Body of pancreas (tissue), 4 donors: ENCODE results near the gene RNF224. TPM values are rescaled to one million over a fixed set of nuclear protein-coding genes. Genes with fewer than 3 reads are reported as not detected.
A peak's percentile ranks its signal among the peaks of the same experiment; 100 is the strongest.
"Not testable (repeated sequence)": the region's sequence is repeated elsewhere in the genome, so short reads cannot be mapped to it uniquely, and the experiment has no call there.

Source experiments
- ATAC-seq: fragments of 150-250 bp; one replicate; pipeline ENCODE4 v1.9.1; 2016
- DNase-seq, 4 donors: peaks; one replicate each; pipeline ENCODE4 v3.0.0-alpha.2; 2019
- H3K27ac ChIP-seq, 4 donors: fragments of 200-600 bp; sonication (generic); 1 replicate in 3 of 4; 2 replicates in 1 of 4; pipeline versions ENCODE4 v1.5.1 to v1.6.1; 2016 to 2019; ENCODE audit warnings: mild to moderate bottlenecking in 1 of 4, mixed read lengths in 1 of 4, moderate library complexity in 1 of 4
- H3K27me3 ChIP-seq, 2 donors: fragments of 200-600 bp; sonication (generic); one replicate each; pipeline ENCODE4 v1.6.0; 2016; ENCODE audit warnings: mild to moderate bottlenecking in 1 of 2
- H3K36me3 ChIP-seq, 2 donors: fragments of 200-600 bp; sonication (generic); replicated peaks in 1 of 2; 2 replicates each; pipeline ENCODE4 v1.5.1; 2016; ENCODE audit warnings: low read depth in 2 of 2; ENCODE audit not compliant: insufficient read depth in 1 of 2
- H3K4me1 ChIP-seq: fragments of 200-600 bp; sonication (generic); one replicate; pipeline ENCODE4 v1.6.0; 2016
- H3K4me3 ChIP-seq, 2 donors: fragments of 200-600 bp; sonication (generic); 1 replicate in 1 of 2; 2 replicates in 1 of 2; pipeline ENCODE4 v1.5.1; 2016 to 2019
- H3K9me3 ChIP-seq, 3 donors: fragments of 200-600 bp; sonication (generic); 1 replicate in 2 of 3; 2 replicates in 1 of 3; pipeline ENCODE4 v1.5.1; 2016
- POLR2A ChIP-seq, 3 donors: fragments of 450-650 bp; IDR thresholded peaks; one replicate each; pipeline ENCODE4 v1.6.1; 2016; ENCODE audit warnings: antibody characterized with exemption in 3 of 3, mild to moderate bottlenecking in 2 of 3
- WGBS, 2 donors: methylation state at CpG; one replicate each; pipeline ENCODE4 v1.1.5; 2017; 5-methylcytosine and 5-hydroxymethylcytosine counted together
- intact Hi-C: fragments of 100-400 bp; cut with DNase I; formaldehyde crosslinking; loops from one replicate; pipeline ENCODE4 v1.15.1; 2023
- total RNA-seq, 2 donors: library from RNA; depleted of rRNA; stranded (reverse); fragments of >200 nt; gene quantifications; one replicate each; pipeline ENCODE4 v1.1.0, GENCODE V29; 2016
- TF ChIP-seq, protein P1 (sequence below), 7 experiments: fragments of 450-650 bp in 4 of 7; fragments of 200-600 bp in 3 of 7; sonication (generic) in 3 of 7; IDR thresholded peaks; one replicate each; pipeline ENCODE4 v1.5.1; 2016 to 2019; ENCODE audit warnings: antibody characterized with exemption in 7 of 7

RNF224 gene
- total RNA-seq, 2 donors from 2014 or later, result 0.26 TPM; not detected in 1

DNA sequence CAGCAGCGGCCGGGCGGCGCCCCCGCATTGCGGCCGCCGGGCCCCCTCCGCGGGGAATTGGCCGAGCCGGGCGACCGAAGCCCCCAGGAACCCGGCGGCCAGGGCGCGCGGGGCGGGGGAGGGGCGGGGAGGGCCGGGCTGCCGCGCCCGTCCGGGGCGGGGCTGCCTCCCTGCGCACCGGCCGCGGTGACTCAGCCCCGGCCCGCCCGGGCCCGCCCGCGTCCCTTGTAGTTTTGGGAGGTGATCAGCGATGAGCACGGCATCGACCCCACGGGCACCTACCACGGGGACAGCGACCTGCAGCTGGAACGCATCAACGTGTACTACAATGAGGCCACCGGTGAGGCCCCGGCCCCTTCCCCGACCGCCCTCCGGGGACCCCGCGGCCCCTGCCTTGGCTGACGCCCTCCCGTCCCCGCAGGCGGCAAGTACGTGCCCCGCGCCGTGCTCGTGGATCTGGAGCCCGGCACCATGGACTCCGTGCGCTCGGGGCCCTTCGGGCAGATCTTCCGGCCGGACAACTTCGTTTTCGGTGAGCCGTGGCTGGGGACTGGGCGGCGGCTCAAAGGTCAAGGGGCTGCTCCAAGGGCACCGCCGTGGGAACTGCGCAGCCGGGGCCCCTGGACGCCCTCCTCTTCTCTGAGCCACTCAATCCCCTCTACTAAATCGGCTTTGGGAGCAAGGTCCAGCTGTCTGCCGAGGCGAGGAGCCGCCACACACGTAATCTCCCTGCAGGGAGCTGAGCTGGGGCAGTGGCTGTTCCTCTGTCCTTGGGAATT is 14.4 kb downstream of the RNF224 start:
- peaks cover 55% of the 10 kb centered on the region for H3K4me1 ChIP-seq
- WGBS, 2 donors, result 2% methylated on average over 54 of the region's 83 CpGs; no CpG with 5 or more reads in 1 of the 2 donors
- ATAC-seq, result peak; percentile 43

DNA sequence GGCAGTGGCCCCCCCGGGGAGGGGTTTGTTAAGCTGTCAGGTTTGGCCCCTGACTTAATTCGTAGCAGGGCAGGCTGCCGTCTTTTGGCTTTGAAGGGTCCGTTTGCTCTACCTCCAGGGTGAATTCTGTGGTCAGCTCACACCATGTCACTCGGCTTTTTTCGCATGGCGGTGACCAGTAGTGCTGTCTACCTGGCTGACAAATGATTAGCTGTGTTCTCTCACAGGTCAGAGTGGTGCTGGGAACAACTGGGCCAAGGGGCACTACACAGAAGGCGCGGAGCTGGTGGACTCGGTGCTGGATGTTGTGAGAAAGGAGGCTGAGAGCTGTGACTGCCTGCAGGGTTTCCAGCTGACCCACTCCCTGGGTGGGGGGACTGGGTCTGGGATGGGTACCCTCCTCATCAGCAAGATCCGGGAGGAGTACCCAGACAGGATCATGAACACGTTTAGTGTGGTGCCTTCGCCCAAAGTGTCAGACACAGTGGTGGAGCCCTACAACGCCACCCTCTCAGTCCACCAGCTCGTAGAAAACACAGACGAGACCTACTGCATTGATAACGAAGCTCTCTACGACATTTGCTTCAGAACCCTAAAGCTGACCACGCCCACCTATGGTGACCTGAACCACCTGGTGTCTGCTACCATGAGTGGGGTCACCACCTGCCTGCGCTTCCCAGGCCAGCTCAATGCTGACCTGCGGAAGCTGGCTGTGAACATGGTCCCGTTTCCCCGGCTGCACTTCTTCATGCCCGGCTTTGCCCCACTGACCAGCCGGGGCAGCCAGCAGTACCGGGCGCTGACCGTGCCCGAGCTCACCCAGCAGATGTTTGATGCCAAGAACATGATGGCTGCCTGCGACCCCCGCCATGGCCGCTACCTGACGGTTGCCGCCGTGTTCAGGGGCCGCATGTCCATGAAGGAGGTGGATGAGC is 15.2 kb downstream of the RNF224 start:
- Histone ChIP-seq H3K27ac (peak overlapping the region; percentile 87 to 97 (median 92)), H3K27me3 (no peaks in the 10 kb centered on the region), H3K4me1 (peaks cover 47% of the 10 kb centered on the region), H3K36me3 (no peaks in the 10 kb centered on the region), H3K9me3 (no peaks in the 10 kb centered on the region), H3K4me3 (peak overlapping the region; percentile 71 to 73)
- TF ChIP-seq, protein P1, sequence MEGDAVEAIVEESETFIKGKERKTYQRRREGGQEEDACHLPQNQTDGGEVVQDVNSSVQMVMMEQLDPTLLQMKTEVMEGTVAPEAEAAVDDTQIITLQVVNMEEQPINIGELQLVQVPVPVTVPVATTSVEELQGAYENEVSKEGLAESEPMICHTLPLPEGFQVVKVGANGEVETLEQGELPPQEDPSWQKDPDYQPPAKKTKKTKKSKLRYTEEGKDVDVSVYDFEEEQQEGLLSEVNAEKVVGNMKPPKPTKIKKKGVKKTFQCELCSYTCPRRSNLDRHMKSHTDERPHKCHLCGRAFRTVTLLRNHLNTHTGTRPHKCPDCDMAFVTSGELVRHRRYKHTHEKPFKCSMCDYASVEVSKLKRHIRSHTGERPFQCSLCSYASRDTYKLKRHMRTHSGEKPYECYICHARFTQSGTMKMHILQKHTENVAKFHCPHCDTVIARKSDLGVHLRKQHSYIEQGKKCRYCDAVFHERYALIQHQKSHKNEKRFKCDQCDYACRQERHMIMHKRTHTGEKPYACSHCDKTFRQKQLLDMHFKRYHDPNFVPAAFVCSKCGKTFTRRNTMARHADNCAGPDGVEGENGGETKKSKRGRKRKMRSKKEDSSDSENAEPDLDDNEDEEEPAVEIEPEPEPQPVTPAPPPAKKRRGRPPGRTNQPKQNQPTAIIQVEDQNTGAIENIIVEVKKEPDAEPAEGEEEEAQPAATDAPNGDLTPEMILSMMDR (IDR thresholded peaks at IDR 0.05), result no peak
- peak in 1 of 3 donors; percentile 17 for TF ChIP-seq POLR2A (IDR thresholded peaks at IDR 0.05)
- ATAC-seq, result no peak
- intact Hi-C loops, result no loop called here
- WGBS, 2 donors, result 35 to 70% methylated on average over 8 to 36 of the region's 36 CpGs
- DNase-seq, result peak in 1 of 4 donors; percentile 39

More for the DNA sequence above, 14.4 kb downstream of the RNF224 start:
- Histone ChIP-seq H3K4me3 (peak overlapping the region; percentile 71 to 73), H3K27me3 (no peaks in the 10 kb centered on the region), H3K27ac (peak overlapping the region; percentile 87 to 97 (median 92)), H3K36me3 (no peaks in the 10 kb centered on the region), H3K9me3 (no peaks in the 10 kb centered on the region)
- DNase-seq, result peak; percentile 80 to 90 (median 88)
- TF ChIP-seq POLR2A (IDR thresholded peaks at IDR 0.05), result peak; percentile 47 to 75 (median 71)
- TF ChIP-seq, protein P1 (IDR thresholded peaks at IDR 0.05), result no peak
- intact Hi-C loops, result no loop called here

DNA sequence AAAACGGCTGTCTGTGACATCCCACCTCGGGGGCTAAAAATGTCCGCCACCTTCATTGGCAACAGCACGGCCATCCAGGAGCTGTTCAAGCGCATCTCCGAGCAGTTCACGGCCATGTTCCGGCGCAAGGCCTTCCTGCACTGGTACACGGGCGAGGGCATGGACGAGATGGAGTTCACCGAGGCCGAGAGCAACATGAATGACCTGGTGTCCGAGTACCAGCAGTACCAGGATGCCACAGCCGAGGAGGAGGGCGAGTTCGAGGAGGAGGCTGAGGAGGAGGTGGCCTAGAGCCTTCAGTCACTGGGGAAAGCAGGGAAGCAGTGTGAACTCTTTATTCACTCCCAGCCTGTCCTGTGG is 15.9 kb downstream of the RNF224 start:
- WGBS, 2 donors, result 46 to 56% methylated on average over 16 to 18 of the region's 18 CpGs
- DNase-seq, H3K4me3 ChIP-seq, ATAC-seq, H3K9me3 ChIP-seq, H3K27me3 ChIP-seq, intact Hi-C loops, H3K36me3 ChIP-seq: not testable (repeated sequence)
- Histone ChIP-seq H3K27ac (peak overlapping the region; percentile 87 to 97 (median 92)), H3K4me1 (peaks cover 40% of the 10 kb centered on the region)

DNA sequence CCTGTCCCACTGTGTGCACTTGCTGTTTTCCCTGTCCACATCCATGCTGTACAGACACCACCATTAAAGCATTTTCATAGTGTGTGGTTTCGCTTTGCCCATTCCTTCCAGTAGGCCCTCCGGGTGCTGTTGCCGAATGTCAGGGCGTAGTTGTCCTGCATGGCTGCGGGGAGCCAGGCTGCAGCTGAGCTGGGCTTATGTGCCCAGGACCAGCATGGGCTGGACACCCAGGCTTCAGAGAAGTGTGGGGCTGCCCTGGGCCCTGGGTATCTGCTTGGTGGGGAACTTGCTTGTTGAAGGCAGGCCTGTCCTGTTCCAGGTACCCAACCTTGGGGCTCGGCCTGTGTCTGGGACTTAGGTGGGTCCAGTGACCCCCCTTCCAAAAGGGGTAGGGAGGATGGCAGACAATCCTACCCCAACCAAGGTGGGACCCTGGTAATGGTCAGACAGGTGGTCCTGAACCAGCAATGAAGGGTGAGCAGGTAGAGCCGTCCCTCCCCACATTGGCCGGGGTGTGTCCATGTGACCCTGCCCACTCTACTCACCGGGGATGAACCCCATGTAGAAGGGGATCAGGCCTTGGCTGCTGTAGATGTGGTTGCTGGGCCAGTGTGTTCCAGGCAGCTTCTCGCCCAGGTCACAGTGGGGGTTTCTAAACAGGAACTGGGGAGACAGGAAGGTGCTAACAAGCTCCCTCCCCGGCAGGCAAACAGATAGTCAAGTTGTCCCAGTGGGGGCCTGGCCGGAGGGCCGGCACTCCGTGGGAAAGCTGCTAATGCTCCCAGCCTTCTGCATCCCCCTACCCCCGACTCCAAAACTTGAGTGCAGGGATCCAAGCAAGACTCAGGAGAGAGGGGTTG is 16.6 kb downstream of the RNF224 start:
- 63 to 64% methylated on average over 12 to 15 of the region's 15 CpGs for WGBS, 2 donors
- TF ChIP-seq, protein P1 (IDR thresholded peaks at IDR 0.05), result no peak
- TF ChIP-seq POLR2A (IDR thresholded peaks at IDR 0.05), result peak; percentile 3 to 54 (median 28)
- ATAC-seq (no peak), DNase-seq (peak in 1 of 4 donors; percentile 29)
- intact Hi-C loops, result no loop called here
- Histone ChIP-seq H3K4me1 (peaks cover 33% of the 10 kb centered on the region), H3K4me3 (no peak overlapping the region), H3K36me3 (no peaks in the 10 kb centered on the region), H3K27ac (peak overlapping the region in 3 of 4 donors; percentile 6 to 90 (median 26)), H3K9me3 (no peaks in the 10 kb centered on the region), H3K27me3 (no peaks in the 10 kb centered on the region)
